Liver (tissue), 9 donors: ENCODE measurements around the gene HDDC3. TPM values are rescaled to one million over a fixed set of nuclear protein-coding genes. Genes with fewer than 3 reads are reported as not detected.

Experiments used
- DNase-seq: peaks from one replicate; pipeline ENCODE4 v3.0.0-alpha.2; 2017; ENCODE audit warnings: low spot score
- H3K27ac ChIP-seq, 2 donors: one replicate each; pipeline ENCODE4 v1.7.0; 2013; ENCODE audit warnings: inconsistent platforms in 2 of 2, low read length in 2 of 2, control low read depth in 1 of 2, low read depth in 1 of 2, mild to moderate bottlenecking in 1 of 2
- H3K27me3 ChIP-seq, 4 donors: one replicate each; pipeline versions ENCODE4 v1.6.1 to v1.7.0; 2013; ENCODE audit warnings: low read length in 3 of 4, inconsistent platforms in 1 of 4, mild to moderate bottlenecking in 1 of 4, moderate library complexity in 1 of 4; ENCODE audit not compliant: control insufficient read depth in 4 of 4, insufficient read depth in 4 of 4
- H3K36me3 ChIP-seq, 4 donors: one replicate each; pipeline versions ENCODE4 v1.6.1 to v1.7.0; 2013; ENCODE audit warnings: low read length in 3 of 4, mild to moderate bottlenecking in 3 of 4, low read depth in 1 of 4, moderate library complexity in 1 of 4; ENCODE audit not compliant: control insufficient read depth in 4 of 4, insufficient read depth in 3 of 4
- H3K4me1 ChIP-seq, 4 donors: one replicate each; pipeline versions ENCODE4 v1.6.1 to v1.7.0; 2013; ENCODE audit warnings: low read length in 3 of 4, mild to moderate bottlenecking in 3 of 4, moderate library complexity in 1 of 4; ENCODE audit not compliant: control insufficient read depth in 4 of 4, insufficient read depth in 4 of 4
- H3K4me3 ChIP-seq, 3 donors: one replicate each; pipeline versions ENCODE4 v1.6.1 to v1.7.0; 2013; ENCODE audit warnings: low read length in 3 of 3, control low read depth in 1 of 3, low read depth in 1 of 3, mild to moderate bottlenecking in 1 of 3
- H3K9ac ChIP-seq, 2 donors: one replicate each; pipeline ENCODE4 v1.7.0; 2013; ENCODE audit warnings: low read length in 2 of 2, mild to moderate bottlenecking in 2 of 2, moderate library complexity in 2 of 2, control low read depth in 1 of 2, low read depth in 1 of 2
- H3K9me3 ChIP-seq, 4 donors: one replicate each; pipeline versions ENCODE4 v1.6.1 to v1.7.0; 2013; ENCODE audit warnings: low read length in 3 of 4; ENCODE audit not compliant: control insufficient read depth in 4 of 4
- FOXA1 ChIP-seq: IDR thresholded peaks from 2 replicates; pipeline ENCODE4 v1.6.1; 2016; ENCODE audit warnings: antibody characterized with exemption
- FOXA2 ChIP-seq: IDR thresholded peaks from 2 replicates; pipeline ENCODE4 v1.6.1; 2016; ENCODE audit warnings: antibody characterized with exemption
- GABPA ChIP-seq, 2 donors: IDR thresholded peaks in 1 of 2; conservative IDR thresholded peaks in 1 of 2; 2 replicates each; pipeline ENCODE4 v1.6.1; 2016; ENCODE audit warnings: antibody characterized with exemption in 2 of 2, mild to moderate bottlenecking in 1 of 2, moderate library complexity in 1 of 2
- HNF4G ChIP-seq: IDR thresholded peaks from 2 replicates; pipeline ENCODE4 v1.6.1; 2016; ENCODE audit warnings: antibody characterized with exemption
- RXRA ChIP-seq, 2 donors: IDR thresholded peaks; 2 replicates each; pipeline ENCODE4 v1.6.1; 2017 to 2018; ENCODE audit warnings: antibody characterized with exemption in 2 of 2, mild to moderate bottlenecking in 1 of 2
- SP1 ChIP-seq: IDR thresholded peaks from 2 replicates; pipeline ENCODE4 v1.6.1; 2018; ENCODE audit warnings: antibody characterized with exemption, mild to moderate bottlenecking
- TAF1 ChIP-seq: conservative IDR thresholded peaks from 2 replicates; pipeline ENCODE4 v1.6.1; 2016; ENCODE audit warnings: antibody characterized with exemption, mild to moderate bottlenecking
- WGBS: extraction: QIAGEN DNeasy Blood & Tissue Kit; methylation state at CpG from one replicate; pipeline ENCODE4 v1.1.7; 2013; 5-methylcytosine and 5-hydroxymethylcytosine counted together
- polyA plus RNA-seq, 2 donors: library from polyadenylated mRNA; stranded (reverse) in 1 of 2; unstranded in 1 of 2; fragments of 200-250 nt in 1 of 2; fragments of >200 nt in 1 of 2; fragmentation: Nextera tagmentation in 1 of 2; extraction: Ambion mirVana in 1 of 2; gene quantifications; one replicate each; pipeline versions ENCODE4 v1.2.1 to v1.2.3, GENCODE V29; 2013 to 2015
- total RNA-seq, 2 donors: library from RNA; depleted of rRNA; stranded (reverse); fragments of >200 nt; gene quantifications; one replicate each; pipeline ENCODE4 v1.2.3, GENCODE V29; 2014
- TF ChIP-seq, protein P1 (sequence below): IDR thresholded peaks from 2 replicates; pipeline ENCODE4 v1.6.1; 2016; ENCODE audit warnings: antibody characterized with exemption, mild to moderate bottlenecking
- TF ChIP-seq, protein P2 (sequence below): IDR thresholded peaks from 2 replicates; pipeline ENCODE4 v1.6.1; 2016; ENCODE audit warnings: antibody characterized with exemption
- TF ChIP-seq, protein P3 (sequence below): IDR thresholded peaks from 2 replicates; pipeline ENCODE4 v1.6.1; 2016; ENCODE audit warnings: antibody characterized with exemption
- TF ChIP-seq, protein P4 (sequence below): fragments of 150-350 bp; IDR thresholded peaks from 2 replicates; pipeline ENCODE4 v1.5.1; 2017; ENCODE audit warnings: improper control_type of control experiment, low read depth, low read length; ENCODE audit not compliant: missing input control
- donor health status: healthy.
- donor health status: healthy.
- donor health status: healthy.
- donor health status: healthy.
- donor health status: healthy.

Gene HDDC3
- total and polyA plus RNA-seq, 4 donors: 12.5 to 15.4 (median 14.1) TPM

DNA sequence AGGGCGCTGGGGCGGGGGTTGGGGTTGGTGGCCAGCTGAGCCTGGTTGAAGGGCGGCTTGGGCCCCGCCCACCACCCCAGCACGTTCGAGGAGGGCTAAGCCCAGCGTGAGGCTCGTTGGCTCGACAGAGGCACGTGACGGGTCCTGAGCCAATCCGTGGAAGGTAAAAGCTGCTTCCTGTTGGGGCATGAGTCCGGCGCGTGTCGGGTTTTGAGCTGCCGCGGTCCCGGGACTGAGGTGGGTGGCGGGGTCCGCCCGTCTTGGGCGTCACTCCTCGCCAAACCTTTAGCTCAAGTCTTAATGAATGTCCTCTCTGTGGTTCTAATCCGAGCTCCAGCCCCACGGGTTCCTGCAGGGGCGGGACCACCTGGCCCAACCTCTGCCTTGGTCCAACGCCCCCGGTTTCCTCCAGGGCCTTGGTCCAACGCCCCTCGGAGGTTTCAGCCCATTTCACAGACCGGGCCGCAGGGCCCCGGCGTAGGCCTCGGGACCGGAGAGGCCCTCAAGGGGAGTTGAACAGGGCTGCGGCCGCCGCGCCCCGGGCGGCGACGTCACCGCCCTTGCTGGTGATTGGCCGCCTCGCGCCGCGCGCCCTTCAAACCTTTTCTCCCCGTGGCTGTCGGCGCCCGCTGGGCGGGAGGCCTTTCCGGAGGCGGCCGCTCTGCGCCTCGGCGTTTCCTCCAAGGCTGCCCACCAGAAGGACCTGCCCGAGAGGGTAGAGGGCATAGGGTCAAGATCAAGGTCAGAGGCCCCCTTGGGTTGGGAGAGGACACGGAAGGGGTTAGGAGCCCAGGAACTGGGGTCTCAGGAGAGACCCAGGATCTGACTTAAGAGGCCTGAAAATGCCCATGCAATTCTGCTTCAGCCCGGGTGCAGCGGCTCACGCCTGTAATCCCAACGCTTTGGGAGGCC lies 22.6 kb upstream of the HDDC3 start, which contains the start of gene RCCD1:
Gene RCCD1, plus strand, starts transcription at position 173 of the 912 bp plus-strand sequence. CDS start 1,851 bp downstream, outside the sequence.
- Histone ChIP-seq H3K36me3 (peaks cover 2 to 35% (median 13%) of the 10 kb centered on the region in 4 donors), H3K4me1 (peaks cover 7 to 22% (median 16%) of the 10 kb centered on the region in 4 donors), H3K27ac (peak within 1 kb of the TSS; percentile 94 to 96), H3K4me3 (peak within 1 kb of the TSS; percentile 88 to 97 (median 94)), H3K9me3 (no peaks in the 10 kb centered on the region), H3K27me3 (no peaks in the 10 kb centered on the region), H3K9ac (peak within 1 kb of the TSS; percentile 94 to 96)
- peak; percentile 93 for DNase-seq
- WGBS: 2% methylated on average over 69 of the region's 69 CpGs
- peak; percentile 48 for TF ChIP-seq SP1
- TF ChIP-seq TAF1: no peak
- TF ChIP-seq, protein P1, sequence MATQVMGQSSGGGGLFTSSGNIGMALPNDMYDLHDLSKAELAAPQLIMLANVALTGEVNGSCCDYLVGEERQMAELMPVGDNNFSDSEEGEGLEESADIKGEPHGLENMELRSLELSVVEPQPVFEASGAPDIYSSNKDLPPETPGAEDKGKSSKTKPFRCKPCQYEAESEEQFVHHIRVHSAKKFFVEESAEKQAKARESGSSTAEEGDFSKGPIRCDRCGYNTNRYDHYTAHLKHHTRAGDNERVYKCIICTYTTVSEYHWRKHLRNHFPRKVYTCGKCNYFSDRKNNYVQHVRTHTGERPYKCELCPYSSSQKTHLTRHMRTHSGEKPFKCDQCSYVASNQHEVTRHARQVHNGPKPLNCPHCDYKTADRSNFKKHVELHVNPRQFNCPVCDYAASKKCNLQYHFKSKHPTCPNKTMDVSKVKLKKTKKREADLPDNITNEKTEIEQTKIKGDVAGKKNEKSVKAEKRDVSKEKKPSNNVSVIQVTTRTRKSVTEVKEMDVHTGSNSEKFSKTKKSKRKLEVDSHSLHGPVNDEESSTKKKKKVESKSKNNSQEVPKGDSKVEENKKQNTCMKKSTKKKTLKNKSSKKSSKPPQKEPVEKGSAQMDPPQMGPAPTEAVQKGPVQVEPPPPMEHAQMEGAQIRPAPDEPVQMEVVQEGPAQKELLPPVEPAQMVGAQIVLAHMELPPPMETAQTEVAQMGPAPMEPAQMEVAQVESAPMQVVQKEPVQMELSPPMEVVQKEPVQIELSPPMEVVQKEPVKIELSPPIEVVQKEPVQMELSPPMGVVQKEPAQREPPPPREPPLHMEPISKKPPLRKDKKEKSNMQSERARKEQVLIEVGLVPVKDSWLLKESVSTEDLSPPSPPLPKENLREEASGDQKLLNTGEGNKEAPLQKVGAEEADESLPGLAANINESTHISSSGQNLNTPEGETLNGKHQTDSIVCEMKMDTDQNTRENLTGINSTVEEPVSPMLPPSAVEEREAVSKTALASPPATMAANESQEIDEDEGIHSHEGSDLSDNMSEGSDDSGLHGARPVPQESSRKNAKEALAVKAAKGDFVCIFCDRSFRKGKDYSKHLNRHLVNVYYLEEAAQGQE: no peak
- TF ChIP-seq, protein P2, sequence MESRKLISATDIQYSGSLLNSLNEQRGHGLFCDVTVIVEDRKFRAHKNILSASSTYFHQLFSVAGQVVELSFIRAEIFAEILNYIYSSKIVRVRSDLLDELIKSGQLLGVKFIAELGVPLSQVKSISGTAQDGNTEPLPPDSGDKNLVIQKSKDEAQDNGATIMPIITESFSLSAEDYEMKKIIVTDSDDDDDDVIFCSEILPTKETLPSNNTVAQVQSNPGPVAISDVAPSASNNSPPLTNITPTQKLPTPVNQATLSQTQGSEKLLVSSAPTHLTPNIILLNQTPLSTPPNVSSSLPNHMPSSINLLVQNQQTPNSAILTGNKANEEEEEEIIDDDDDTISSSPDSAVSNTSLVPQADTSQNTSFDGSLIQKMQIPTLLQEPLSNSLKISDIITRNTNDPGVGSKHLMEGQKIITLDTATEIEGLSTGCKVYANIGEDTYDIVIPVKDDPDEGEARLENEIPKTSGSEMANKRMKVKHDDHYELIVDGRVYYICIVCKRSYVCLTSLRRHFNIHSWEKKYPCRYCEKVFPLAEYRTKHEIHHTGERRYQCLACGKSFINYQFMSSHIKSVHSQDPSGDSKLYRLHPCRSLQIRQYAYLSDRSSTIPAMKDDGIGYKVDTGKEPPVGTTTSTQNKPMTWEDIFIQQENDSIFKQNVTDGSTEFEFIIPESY: no peak
- TF ChIP-seq RXRA (IDR thresholded peaks at IDR 0.05): peak in 1 of 2 donors; percentile 24
- TF ChIP-seq, protein P3, sequence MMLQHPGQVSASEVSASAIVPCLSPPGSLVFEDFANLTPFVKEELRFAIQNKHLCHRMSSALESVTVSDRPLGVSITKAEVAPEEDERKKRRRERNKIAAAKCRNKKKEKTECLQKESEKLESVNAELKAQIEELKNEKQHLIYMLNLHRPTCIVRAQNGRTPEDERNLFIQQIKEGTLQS: no peak
- TF ChIP-seq, protein P4, sequence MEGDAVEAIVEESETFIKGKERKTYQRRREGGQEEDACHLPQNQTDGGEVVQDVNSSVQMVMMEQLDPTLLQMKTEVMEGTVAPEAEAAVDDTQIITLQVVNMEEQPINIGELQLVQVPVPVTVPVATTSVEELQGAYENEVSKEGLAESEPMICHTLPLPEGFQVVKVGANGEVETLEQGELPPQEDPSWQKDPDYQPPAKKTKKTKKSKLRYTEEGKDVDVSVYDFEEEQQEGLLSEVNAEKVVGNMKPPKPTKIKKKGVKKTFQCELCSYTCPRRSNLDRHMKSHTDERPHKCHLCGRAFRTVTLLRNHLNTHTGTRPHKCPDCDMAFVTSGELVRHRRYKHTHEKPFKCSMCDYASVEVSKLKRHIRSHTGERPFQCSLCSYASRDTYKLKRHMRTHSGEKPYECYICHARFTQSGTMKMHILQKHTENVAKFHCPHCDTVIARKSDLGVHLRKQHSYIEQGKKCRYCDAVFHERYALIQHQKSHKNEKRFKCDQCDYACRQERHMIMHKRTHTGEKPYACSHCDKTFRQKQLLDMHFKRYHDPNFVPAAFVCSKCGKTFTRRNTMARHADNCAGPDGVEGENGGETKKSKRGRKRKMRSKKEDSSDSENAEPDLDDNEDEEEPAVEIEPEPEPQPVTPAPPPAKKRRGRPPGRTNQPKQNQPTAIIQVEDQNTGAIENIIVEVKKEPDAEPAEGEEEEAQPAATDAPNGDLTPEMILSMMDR: no peak
- TF ChIP-seq FOXA1: no peak
- no peak for TF ChIP-seq HNF4G
- TF ChIP-seq FOXA2: no peak
- peak in 1 of 2 donors; percentile 18 for TF ChIP-seq GABPA (IDR thresholded peaks at IDR 0.05 in 1 of 2, conservative IDR thresholded peaks at IDR 0.05 in 1 of 2)
